ENCODE data around the gene CDH23.

DNA sequence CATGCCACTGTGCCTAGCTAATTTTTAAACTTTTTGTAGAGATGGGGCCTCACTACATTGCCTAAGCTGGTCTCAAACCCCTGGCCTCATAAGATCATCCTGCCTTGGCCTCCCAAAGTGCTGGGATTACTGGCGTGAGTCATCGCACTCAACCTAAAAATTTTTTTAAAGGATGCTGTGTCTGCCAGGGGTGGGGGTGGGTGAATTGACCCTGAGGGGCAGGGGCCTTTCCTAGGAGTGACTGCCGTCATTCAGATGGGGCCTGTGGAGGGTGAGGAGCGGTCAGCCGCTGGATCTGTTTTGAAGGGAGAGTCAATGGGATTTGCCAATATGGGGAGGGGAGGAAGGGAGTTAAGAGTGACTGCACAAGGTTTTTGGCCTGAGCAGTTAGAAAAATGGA lies 233.4 kb downstream of the CDH23 start:
- TF ChIP-seq, protein P1, sequence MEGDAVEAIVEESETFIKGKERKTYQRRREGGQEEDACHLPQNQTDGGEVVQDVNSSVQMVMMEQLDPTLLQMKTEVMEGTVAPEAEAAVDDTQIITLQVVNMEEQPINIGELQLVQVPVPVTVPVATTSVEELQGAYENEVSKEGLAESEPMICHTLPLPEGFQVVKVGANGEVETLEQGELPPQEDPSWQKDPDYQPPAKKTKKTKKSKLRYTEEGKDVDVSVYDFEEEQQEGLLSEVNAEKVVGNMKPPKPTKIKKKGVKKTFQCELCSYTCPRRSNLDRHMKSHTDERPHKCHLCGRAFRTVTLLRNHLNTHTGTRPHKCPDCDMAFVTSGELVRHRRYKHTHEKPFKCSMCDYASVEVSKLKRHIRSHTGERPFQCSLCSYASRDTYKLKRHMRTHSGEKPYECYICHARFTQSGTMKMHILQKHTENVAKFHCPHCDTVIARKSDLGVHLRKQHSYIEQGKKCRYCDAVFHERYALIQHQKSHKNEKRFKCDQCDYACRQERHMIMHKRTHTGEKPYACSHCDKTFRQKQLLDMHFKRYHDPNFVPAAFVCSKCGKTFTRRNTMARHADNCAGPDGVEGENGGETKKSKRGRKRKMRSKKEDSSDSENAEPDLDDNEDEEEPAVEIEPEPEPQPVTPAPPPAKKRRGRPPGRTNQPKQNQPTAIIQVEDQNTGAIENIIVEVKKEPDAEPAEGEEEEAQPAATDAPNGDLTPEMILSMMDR (IDR thresholded peaks at IDR 0.05), result no peak
- no peak for TF ChIP-seq EZH2 (IDR thresholded peaks at IDR 0.05; ENCODE audit: borderline replicate concordance, insufficient read depth, low read depth, low read length, poor library complexity, severe bottlenecking)
